Smooth muscle cell (in vitro differentiated cells): ENCODE data around the gene KCNE4. TPM values are rescaled to one million over a fixed set of nuclear protein-coding genes. Genes with fewer than 3 reads are reported as not detected.

ENCODE experiments used
- DNase-seq: peaks from one replicate; lab custom pipeline; 2025; ENCODE audit not compliant: unreplicated experiment; lab: John Stamatoyannopoulos, UW
- H2AFZ ChIP-seq: fragments of 200-600 bp; sonication (generic); 2 replicates; pipeline ENCODE4 v1.6.0; 2016; ENCODE audit warnings: antibody characterized with exemption, low read depth, mild to moderate bottlenecking
- H3F3A ChIP-seq: fragments of 200-600 bp; sonication (generic); 2 replicates; pipeline ENCODE4 v1.6.0; 2017; ENCODE audit warnings: antibody characterized with exemption, low read depth
- H3K27ac ChIP-seq: fragments of 200-600 bp; sonication (generic); 2 replicates; pipeline ENCODE4 v1.5.1; 2016; ENCODE audit warnings: low read depth, mild to moderate bottlenecking
- H3K27me3 ChIP-seq: fragments of 200-600 bp; sonication (generic); 2 replicates; pipeline ENCODE4 v1.6.1; 2016; ENCODE audit warnings: low read depth, mild to moderate bottlenecking
- H3K36me3 ChIP-seq: fragments of 200-600 bp; sonication (generic); 2 replicates; pipeline ENCODE4 v1.5.1; 2016; ENCODE audit warnings: low read depth
- H3K4me1 ChIP-seq: fragments of 200-600 bp; sonication (generic); 2 replicates; pipeline ENCODE4 v1.5.1; 2016; ENCODE audit warnings: low read depth
- H3K4me2 ChIP-seq: fragments of 200-600 bp; sonication (generic); 2 replicates; pipeline ENCODE4 v1.6.0; 2016; ENCODE audit warnings: mild to moderate bottlenecking
- H3K4me3 ChIP-seq: fragments of 200-600 bp; sonication (generic); 2 replicates; pipeline ENCODE4 v1.5.1; 2016; ENCODE audit warnings: mild to moderate bottlenecking
- H3K79me2 ChIP-seq: fragments of 200-600 bp; sonication (generic); 2 replicates; pipeline ENCODE4 v1.6.0; 2016; ENCODE audit warnings: low read depth, mild to moderate bottlenecking
- H3K9ac ChIP-seq: fragments of 200-600 bp; sonication (generic); 2 replicates; pipeline ENCODE4 v1.6.0; 2016; ENCODE audit warnings: low read depth
- H3K9me3 ChIP-seq: fragments of 200-600 bp; sonication (generic); replicated peaks from 2 replicates; pipeline ENCODE4 v1.5.1; 2016; ENCODE audit warnings: low read depth
- H4K20me1 ChIP-seq: fragments of 200-600 bp; sonication (generic); 2 replicates; pipeline ENCODE4 v1.6.0; 2016; ENCODE audit warnings: low read depth
- WGBS: methylation state at CpG from one replicate; pipeline ENCODE4 v1.1.7; 2016; ENCODE audit warnings: low lambda C conversion rate; 5-methylcytosine and 5-hydroxymethylcytosine counted together
- polyA plus RNA-seq: library from polyadenylated mRNA; unstranded; fragments of >200 nt; fragmentation: Nextera tagmentation; extraction: Ambion mirVana; gene quantifications from 2 replicates; pipeline ENCODE4 v1.2.1, GENCODE V29; 2016
- total RNA-seq: library from RNA; depleted of rRNA; stranded (reverse); fragments of >200 nt; gene quantifications from 2 replicates; pipeline ENCODE4 v1.2.3, GENCODE V29; 2014
- TF ChIP-seq, protein P1 (sequence below): fragments of 200-600 bp; sonication (generic); IDR thresholded peaks from 2 replicates; pipeline ENCODE4 v1.5.1; 2017; ENCODE audit warnings: borderline replicate concordance, mild to moderate bottlenecking, antibody characterized with exemption; ENCODE audit not compliant: insufficient read depth, poor library complexity, severe bottlenecking

The KCNE4 gene
- total and polyA plus RNA-seq, 2 experiments from 2014 or later = 36.7 to 67.5 TPM

DNA sequence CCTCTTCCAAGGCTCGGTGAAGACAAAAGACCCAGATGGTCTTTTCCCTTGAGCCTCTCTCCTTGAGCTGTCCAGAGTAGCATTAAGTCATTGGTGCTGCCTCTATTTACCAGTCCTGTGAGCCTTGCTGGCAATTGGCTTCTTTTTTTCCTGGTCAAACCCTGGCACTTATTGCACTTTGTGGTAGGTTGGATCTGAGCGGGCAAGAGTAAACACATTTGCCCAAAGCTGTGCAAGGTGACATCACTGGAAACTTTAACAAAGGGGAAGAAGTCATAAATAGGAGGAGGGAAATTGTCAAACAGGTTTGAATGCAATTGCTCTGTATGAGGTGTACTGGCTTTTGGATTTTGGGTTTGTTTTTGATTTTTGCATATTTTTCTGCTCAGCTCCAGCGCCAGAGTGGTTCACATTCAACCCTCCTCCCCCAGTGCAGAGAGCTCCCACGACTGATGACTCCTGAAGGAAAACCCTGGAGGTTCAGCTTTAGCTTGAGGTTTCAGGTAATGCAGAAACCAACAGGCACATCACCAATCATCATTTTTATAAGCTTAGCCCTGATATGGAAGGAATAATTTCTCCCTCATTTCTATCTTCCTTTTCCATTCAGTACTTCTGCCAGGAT, 8.3 kb downstream of the KCNE4 start:
- Histone ChIP-seq H3K36me3 (no peaks in the 10 kb centered on the region), H2AFZ (peak overlapping the region; percentile 7), H3K27me3 (no peaks in the 10 kb centered on the region), H4K20me1 (no peaks in the 10 kb centered on the region), H3K9me3 (no peaks in the 10 kb centered on the region), H3K9ac (no peak overlapping the region), H3K4me1 (peaks cover 18% of the 10 kb centered on the region), H3K4me3 (no peak overlapping the region), H3F3A (peaks cover 41% of the 10 kb centered on the region), H3K4me2 (peak overlapping the region; percentile 29), H3K27ac (peak overlapping the region; percentile 89), H3K79me2 (no peaks in the 10 kb centered on the region)
- DNase-seq = no peak
- TF ChIP-seq, protein P1, sequence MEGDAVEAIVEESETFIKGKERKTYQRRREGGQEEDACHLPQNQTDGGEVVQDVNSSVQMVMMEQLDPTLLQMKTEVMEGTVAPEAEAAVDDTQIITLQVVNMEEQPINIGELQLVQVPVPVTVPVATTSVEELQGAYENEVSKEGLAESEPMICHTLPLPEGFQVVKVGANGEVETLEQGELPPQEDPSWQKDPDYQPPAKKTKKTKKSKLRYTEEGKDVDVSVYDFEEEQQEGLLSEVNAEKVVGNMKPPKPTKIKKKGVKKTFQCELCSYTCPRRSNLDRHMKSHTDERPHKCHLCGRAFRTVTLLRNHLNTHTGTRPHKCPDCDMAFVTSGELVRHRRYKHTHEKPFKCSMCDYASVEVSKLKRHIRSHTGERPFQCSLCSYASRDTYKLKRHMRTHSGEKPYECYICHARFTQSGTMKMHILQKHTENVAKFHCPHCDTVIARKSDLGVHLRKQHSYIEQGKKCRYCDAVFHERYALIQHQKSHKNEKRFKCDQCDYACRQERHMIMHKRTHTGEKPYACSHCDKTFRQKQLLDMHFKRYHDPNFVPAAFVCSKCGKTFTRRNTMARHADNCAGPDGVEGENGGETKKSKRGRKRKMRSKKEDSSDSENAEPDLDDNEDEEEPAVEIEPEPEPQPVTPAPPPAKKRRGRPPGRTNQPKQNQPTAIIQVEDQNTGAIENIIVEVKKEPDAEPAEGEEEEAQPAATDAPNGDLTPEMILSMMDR = no peak
- 91% methylated on average over 4 of the region's 4 CpGs for WGBS

DNA sequence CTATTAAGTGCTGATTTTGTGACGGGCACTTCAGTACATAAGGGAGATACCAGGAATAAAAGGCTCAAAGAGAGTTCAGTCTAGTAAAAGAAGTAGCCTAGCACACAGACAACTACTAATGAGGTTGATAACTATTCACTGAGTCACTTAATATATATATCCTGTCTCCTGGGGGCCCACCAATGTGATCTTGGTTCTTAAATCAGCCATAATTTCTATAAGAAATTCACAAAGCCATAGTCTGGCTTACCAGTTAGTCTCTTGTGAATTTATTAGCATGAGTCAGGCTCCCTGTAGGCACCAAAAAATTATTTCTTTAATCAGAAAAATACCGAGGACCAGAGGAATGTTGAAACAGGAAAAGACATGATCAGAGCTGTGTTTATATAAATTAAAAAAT, 10.4 kb downstream of the KCNE4 start:
- no peak overlapping the region for H3K4me3 ChIP-seq
- H3K9ac ChIP-seq = peak overlapping the region; percentile 49
- H4K20me1 ChIP-seq = no peaks in the 10 kb centered on the region
- H3K4me2 ChIP-seq = peak overlapping the region; percentile 56
- H3K36me3 ChIP-seq = no peaks in the 10 kb centered on the region
- peaks cover 32% of the 10 kb centered on the region for H3F3A ChIP-seq
- H3K27ac ChIP-seq = peak overlapping the region; percentile 89
- peak overlapping the region; percentile 37 for H2AFZ ChIP-seq
- no peaks in the 10 kb centered on the region for H3K27me3 ChIP-seq
- DNase-seq = no peak
- no peaks in the 10 kb centered on the region for H3K79me2 ChIP-seq
- WGBS = 20% methylated on average over 2 of the region's 2 CpGs
- H3K4me1 ChIP-seq = peaks cover 13% of the 10 kb centered on the region
- H3K9me3 ChIP-seq = no peaks in the 10 kb centered on the region
- TF ChIP-seq, protein P1 = no peak

DNA sequence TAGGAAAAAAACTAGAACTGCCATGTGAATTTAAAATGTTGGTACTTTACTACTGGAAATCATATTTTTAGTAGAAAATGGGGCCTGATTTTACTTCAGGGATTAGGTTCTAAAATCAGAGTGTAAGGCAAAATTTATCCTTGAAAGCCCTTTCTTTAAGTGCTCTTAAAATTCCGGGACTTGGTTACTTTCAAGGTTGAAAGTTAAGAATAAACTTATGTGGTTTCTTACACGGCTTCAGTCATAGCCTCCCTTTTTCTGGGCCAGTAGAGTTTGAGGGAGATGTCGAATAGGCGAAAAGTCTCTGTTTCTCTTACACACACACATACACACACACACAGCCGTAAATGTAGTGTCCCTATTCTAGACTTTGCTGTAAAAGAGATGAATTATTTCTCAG, 13.1 kb downstream of the KCNE4 start:
- Histone ChIP-seq H3K4me1 (peaks cover 13% of the 10 kb centered on the region), H3K4me2 (no peak overlapping the region), H2AFZ (peak overlapping the region; percentile 52), H3K79me2 (no peaks in the 10 kb centered on the region), H3F3A (peaks cover 32% of the 10 kb centered on the region), H3K9me3 (no peaks in the 10 kb centered on the region), H3K27ac (peak overlapping the region; percentile 41), H3K36me3 (no peaks in the 10 kb centered on the region), H3K4me3 (no peak overlapping the region), H3K27me3 (no peaks in the 10 kb centered on the region), H4K20me1 (no peaks in the 10 kb centered on the region), H3K9ac (no peak overlapping the region)
- WGBS = 76% methylated on average over 5 of the region's 5 CpGs
- TF ChIP-seq, protein P1 = no peak
- DNase-seq = no peak

DNA sequence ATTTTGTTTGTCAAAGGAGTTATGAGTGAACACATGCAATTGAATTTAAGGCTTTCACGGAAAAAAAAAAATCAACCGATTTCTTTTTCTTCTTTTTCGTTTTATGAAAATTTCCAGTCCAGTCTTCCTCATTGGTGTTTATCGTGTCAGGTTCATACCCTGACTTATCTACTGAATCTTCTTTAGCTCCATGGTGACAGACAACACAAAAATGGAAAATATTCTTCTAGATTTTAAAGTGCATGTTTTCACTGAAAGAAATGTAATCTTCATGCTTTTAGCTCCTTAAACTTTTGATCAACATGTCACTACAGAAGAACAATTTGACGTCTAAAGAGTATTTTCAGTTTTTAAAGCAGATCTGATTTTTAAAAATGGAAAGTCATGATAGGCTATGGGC, 14.7 kb downstream of the KCNE4 start:
- peaks cover 12% of the 10 kb centered on the region for H3K4me1 ChIP-seq
- H3K9ac ChIP-seq = no peak overlapping the region
- no peaks in the 10 kb centered on the region for H3K27me3 ChIP-seq
- H3K79me2 ChIP-seq = no peaks in the 10 kb centered on the region
- H3K27ac ChIP-seq = no peak overlapping the region
- no peak overlapping the region for H3K4me3 ChIP-seq
- no peak overlapping the region for H2AFZ ChIP-seq
- no peak for DNase-seq
- no peaks in the 10 kb centered on the region for H4K20me1 ChIP-seq
- no peaks in the 10 kb centered on the region for H3K9me3 ChIP-seq
- no peak overlapping the region for H3K4me2 ChIP-seq
- H3K36me3 ChIP-seq = no peaks in the 10 kb centered on the region
- H3F3A ChIP-seq = peaks cover 20% of the 10 kb centered on the region
- TF ChIP-seq, protein P1 = no peak
- WGBS = 92% methylated on average over 5 of the region's 5 CpGs
